A673 (cell line): ENCODE results near the gene ROR2. TPM values are rescaled to one million over a fixed set of nuclear protein-coding genes. Genes with fewer than 3 reads are reported as not detected.
A peak's percentile ranks its signal among the peaks of the same experiment; 100 is the strongest.

Experiments used
- BruUV-seq: library from RNA; stranded (reverse); fragments of 400-500 nt; replicated peaks from 2 replicates; lab custom pipeline; 2021; lab: Mats Ljungman, UMichigan
- CTCF ChIA-PET: fragments of 300-600 bp; sonication (Branson Sonifier 250); formaldehyde crosslinking; loops from one replicate; lab custom pipeline; 2022; ENCODE audit warnings: antibody characterized with exemption; lab: Charles Lee
- POLR2A ChIA-PET: fragments of 300-600 bp; sonication (Branson Sonifier 250); formaldehyde crosslinking; loops from one replicate; lab custom pipeline; 2022; ENCODE audit warnings: antibody characterized with exemption; ENCODE audit not compliant: low non-redundant PET; lab: Charles Lee
- DNase-seq: peaks from one replicate; pipeline ENCODE4 v3.0.0-alpha.2; 2015; ENCODE audit warnings: low spot score
- H3K27ac ChIP-seq: fragments of 200-600 bp; sonication (generic); 2 replicates; pipeline ENCODE4 v1.5.1; 2016; ENCODE audit warnings: mixed run types, low read depth, mild to moderate bottlenecking, mixed read lengths, antibody characterized with exemption, low read length; ENCODE audit not compliant: poor library complexity, severe bottlenecking
- H3K27me3 ChIP-seq: fragments of 200-600 bp; sonication (generic); replicated peaks from 2 replicates; pipeline ENCODE4 v1.6.1; 2017; ENCODE audit warnings: mixed run types, low read depth, mild to moderate bottlenecking, mixed read lengths, antibody characterized with exemption, low read length; ENCODE audit not compliant: insufficient read depth, poor library complexity
- H3K36me3 ChIP-seq: fragments of 200-600 bp; sonication (generic); 2 replicates; pipeline ENCODE4 v1.6.1; 2016; ENCODE audit warnings: mixed run types, mild to moderate bottlenecking, mixed read lengths, antibody characterized with exemption, low read length; ENCODE audit not compliant: insufficient read depth, poor library complexity, severe bottlenecking
- H3K4me1 ChIP-seq: fragments of 200-600 bp; sonication (generic); 2 replicates; pipeline ENCODE4 v1.6.1; 2017; ENCODE audit warnings: mixed run types, mild to moderate bottlenecking, mixed read lengths, antibody characterized with exemption, low read length; ENCODE audit not compliant: insufficient read depth, poor library complexity, severe bottlenecking
- H3K4me3 ChIP-seq: fragments of 200-600 bp; sonication (generic); 2 replicates; pipeline ENCODE4 v1.5.1; 2016; ENCODE audit warnings: low read depth, mixed run types, mild to moderate bottlenecking, mixed read lengths, low read length; ENCODE audit not compliant: poor library complexity, severe bottlenecking
- H3K9me3 ChIP-seq: fragments of 200-600 bp; sonication (generic); 2 replicates; pipeline ENCODE4 v1.6.1; 2016; ENCODE audit warnings: mixed run types, low read depth, mild to moderate bottlenecking, mixed read lengths, antibody characterized with exemption, low read length; ENCODE audit not compliant: poor library complexity, severe bottlenecking
- CTCF ChIP-seq: fragments of 300-800, 200-600 bp; sonication (generic); conservative IDR thresholded peaks from 2 replicates; pipeline ENCODE4 v1.5.1; 2017; ENCODE audit warnings: low read depth, mild to moderate bottlenecking, antibody characterized with exemption, low read length, moderate library complexity, mixed read lengths
- EZH2 ChIP-seq: fragments of 200-600 bp; sonication (generic); IDR thresholded peaks from 2 replicates; pipeline ENCODE4 v1.6.1; 2017; ENCODE audit warnings: borderline replicate concordance, low read depth, mild to moderate bottlenecking, mixed read lengths, antibody characterized with exemption, low read length; ENCODE audit not compliant: poor library complexity, severe bottlenecking
- intact Hi-C: fragments of 100-400 bp; cut with micrococcal nuclease; formaldehyde crosslinking; loops from one replicate; pipeline ENCODE4 v1.10.0; 2022; ENCODE audit not compliant: unreplicated experiment
- total RNA-seq: library from RNA; stranded (reverse); gene quantifications from 2 replicates; pipeline ENCODE4 v1.2.3, GENCODE V29; 2021

The ROR2 gene
- total RNA-seq, 1 experiment from 2014 or later: 12.3 TPM

DNA sequence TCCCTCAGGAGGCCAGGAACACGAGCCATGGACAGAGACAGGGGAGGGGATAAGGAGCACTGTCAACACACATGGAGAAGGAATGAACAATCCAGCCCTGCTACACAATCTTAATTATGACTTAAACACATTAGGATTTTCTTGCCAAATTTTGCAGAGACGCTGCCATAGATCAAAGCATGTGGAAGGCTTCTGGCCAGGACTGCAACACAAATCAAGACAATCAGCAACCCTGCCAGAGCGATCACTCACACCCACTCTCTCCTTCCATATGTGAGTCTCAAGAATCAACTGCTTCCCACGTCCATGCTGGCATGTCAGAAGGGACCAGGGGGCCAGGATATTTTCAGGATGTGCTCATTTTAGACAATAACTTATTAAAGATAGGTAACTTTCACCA lies 85.6 kb downstream of the ROR2 start:
- intact Hi-C loops: no loop called here
- H3K27me3 ChIP-seq: no peaks in the 10 kb centered on the region
- no peaks in the 10 kb centered on the region for H3K9me3 ChIP-seq
- H3K4me3 ChIP-seq: no peak overlapping the region
- ChIA-PET POLR2A (no interaction called here), CTCF (no interaction called here)
- BruUV-seq: no TSS peak
- no peak for DNase-seq
- H3K36me3 ChIP-seq: no peaks in the 10 kb centered on the region
- no peak for TF ChIP-seq EZH2
- no peak for TF ChIP-seq CTCF
- no peak overlapping the region for H3K27ac ChIP-seq
- H3K4me1 ChIP-seq: peaks cover 14% of the 10 kb centered on the region

GRCh38 chr9:91863469-91863868 lies 86.6 kb downstream of the ROR2 start:
- intact Hi-C loops: no loop called here
- peaks cover 14% of the 10 kb centered on the region for H3K4me1 ChIP-seq
- CTCF ChIA-PET: no interaction called here
- BruUV-seq: no TSS peak
- no peaks in the 10 kb centered on the region for H3K36me3 ChIP-seq
- no peaks in the 10 kb centered on the region for H3K27me3 ChIP-seq
- H3K27ac ChIP-seq: no peak overlapping the region
- no peaks in the 10 kb centered on the region for H3K9me3 ChIP-seq
- no peak overlapping the region for H3K4me3 ChIP-seq
- TF ChIP-seq CTCF: no peak
- no peak for TF ChIP-seq EZH2
- no peak for DNase-seq
- POLR2A ChIA-PET: no interaction called here

DNA sequence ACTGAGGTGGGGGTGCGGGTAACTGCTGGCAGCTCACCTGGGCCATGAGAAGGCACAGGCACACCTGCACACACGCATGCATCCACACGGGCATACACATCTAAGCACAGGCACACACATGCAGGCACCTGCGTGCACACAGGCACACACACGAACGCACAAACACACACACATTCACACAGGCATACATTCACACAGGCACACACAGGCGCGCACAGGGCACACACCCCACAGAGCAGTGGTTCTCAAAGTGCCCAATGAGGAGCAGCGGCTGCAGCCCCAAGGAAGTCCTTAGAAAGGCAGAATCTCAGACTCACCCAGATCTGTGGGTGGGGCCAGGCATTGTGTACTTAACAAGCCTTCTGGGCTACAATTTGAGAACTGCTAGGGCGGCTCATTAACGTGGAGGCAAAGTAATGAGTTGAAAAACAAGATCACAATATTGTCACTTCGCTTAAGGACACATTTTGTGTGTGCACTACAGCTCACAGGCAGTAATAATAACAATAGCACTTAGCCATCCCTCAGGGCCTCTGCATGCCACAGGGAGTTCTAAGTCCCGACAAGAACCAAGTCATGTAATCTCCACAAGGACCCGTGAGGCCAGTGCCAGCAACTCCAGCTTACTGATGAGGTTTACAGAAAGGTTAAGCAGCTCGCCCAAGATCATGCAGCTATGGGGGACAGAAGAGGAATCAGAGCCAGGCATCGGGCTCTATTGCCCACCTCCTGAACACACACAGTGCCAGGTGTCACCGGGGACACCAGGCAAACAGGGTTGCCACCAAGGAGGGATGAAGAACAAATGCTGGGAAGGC lies 91.6 kb downstream of the ROR2 start:
- Histone ChIP-seq H3K4me1 (peaks cover 21% of the 10 kb centered on the region), H3K36me3 (no peaks in the 10 kb centered on the region), H3K27ac (peak overlapping the region; percentile 81), H3K9me3 (no peaks in the 10 kb centered on the region), H3K4me3 (no peak overlapping the region), H3K27me3 (no peaks in the 10 kb centered on the region)
- ChIA-PET CTCF (interaction anchor here (0.6 kb wide), 1 partner anchor 62 kb away, joined by 9 read pairs; no protein-coding TSS in a partner anchor), POLR2A (no interaction called here)
- intact Hi-C loops: no loop called here
- BruUV-seq: no TSS peak
- peak; percentile 70 for DNase-seq
- TF ChIP-seq EZH2 (no peak), CTCF (no peak)
